Measurements from ENCODE around the gene GOSR2. TPM values are rescaled to one million over a fixed set of nuclear protein-coding genes. Genes with fewer than 3 reads are reported as not detected.

Gene GOSR2
- total RNA-seq, 1 experiment from 2014 or later = 34.5 TPM

- no peak for TF ChIP-seq CTCF (conservative IDR thresholded peaks at IDR 0.05)
- no peak for TF ChIP-seq EZH2 (IDR thresholded peaks at IDR 0.05; ENCODE audit: low read depth)
- Histone ChIP-seq H4K20me1 (ENCODE audit: insufficient read depth) (no peaks in the 10 kb centered on the region), H3K79me2 (ENCODE audit: low read depth) (no peaks in the 10 kb centered on the region), H3K9me2 (ENCODE audit: insufficient read depth) (no peaks in the 10 kb centered on the region), H3K4me2 (no peak overlapping the region), H3K9me3 (ENCODE audit: insufficient read depth, low read depth) (peaks cover 12% of the 10 kb centered on the region; the same call in 1 of the 2 replicates), H3K36me3 (ENCODE audit: low read depth) (no peaks in the 10 kb centered on the region), H3F3A (ENCODE audit: insufficient read depth, low read depth) (no peaks in the 10 kb centered on the region; the same call in 1 of the 2 replicates), H3K27ac (no peak overlapping the region), H2AFZ (no peak overlapping the region), H3K27me3 (ENCODE audit: insufficient read depth, low read depth) (0 out of 2 replicates have a peak, but pooled peaks cover 7% of the 10 kb centered on the region), H3K4me3 (no peak overlapping the region), H3K4me1 (replicated peaks; ENCODE audit: insufficient read depth) (no peaks in the 10 kb centered on the region)
- CTCF ChIA-PET = no interaction called here
- no TSS peak for BruUV-seq (replicated peaks)
- intact Hi-C loops (cut with micrococcal nuclease; ENCODE audit: unreplicated experiment) = no loop called here
- POLR2A ChIA-PET (ENCODE audit: unreplicated experiment) = no interaction called here
- DNase-seq = no peak
Observed at GRCh38 chr17:46960152-46960551, 37.2 kb downstream of the GOSR2 start.

- Histone ChIP-seq H3K9me2 (ENCODE audit: insufficient read depth) (no peaks in the 10 kb centered on the region), H3K9me3 (ENCODE audit: insufficient read depth, low read depth) (peaks cover 12% of the 10 kb centered on the region; the same call in 1 of the 2 replicates), H3K27me3 (ENCODE audit: insufficient read depth, low read depth) (peaks cover 29% of the 10 kb centered on the region), H3K27ac (no peak overlapping the region), H3F3A (ENCODE audit: insufficient read depth, low read depth) (no peaks in the 10 kb centered on the region; the same call in 1 of the 2 replicates), H3K4me1 (replicated peaks; ENCODE audit: insufficient read depth) (no peaks in the 10 kb centered on the region), H3K36me3 (ENCODE audit: low read depth) (no peaks in the 10 kb centered on the region), H3K4me3 (no peak overlapping the region), H3K79me2 (ENCODE audit: low read depth) (no peaks in the 10 kb centered on the region), H4K20me1 (ENCODE audit: insufficient read depth) (no peaks in the 10 kb centered on the region), H2AFZ (no peak overlapping the region), H3K4me2 (no peak overlapping the region)
- no TSS peak for BruUV-seq (replicated peaks)
- ChIA-PET CTCF (no interaction called here), POLR2A (ENCODE audit: unreplicated experiment) (no interaction called here)
- intact Hi-C loops (cut with micrococcal nuclease; ENCODE audit: unreplicated experiment) = no loop called here
- DNase-seq = no peak
- TF ChIP-seq EZH2 (IDR thresholded peaks at IDR 0.05; ENCODE audit: low read depth) (no peak), CTCF (conservative IDR thresholded peaks at IDR 0.05) (no peak)
Observed at GRCh38 chr17:46962374-46962790, 39.4 kb downstream of the GOSR2 start.

- H3K4me3 ChIP-seq = no peak overlapping the region
- no peaks in the 10 kb centered on the region for H3K4me1 ChIP-seq (replicated peaks; ENCODE audit: insufficient read depth)
- no peaks in the 10 kb centered on the region for H3K79me2 ChIP-seq (ENCODE audit: low read depth)
- no peaks in the 10 kb centered on the region for H4K20me1 ChIP-seq (ENCODE audit: insufficient read depth)
- TF ChIP-seq EZH2 (IDR thresholded peaks at IDR 0.05; ENCODE audit: low read depth) = no peak
- TF ChIP-seq CTCF (conservative IDR thresholded peaks at IDR 0.05) = no peak
- POLR2A ChIA-PET (ENCODE audit: unreplicated experiment) = no interaction called here
- H3K4me2 ChIP-seq = no peak overlapping the region
- intact Hi-C loops (cut with micrococcal nuclease; ENCODE audit: unreplicated experiment) = no loop called here
- CTCF ChIA-PET = no interaction called here
- BruUV-seq (replicated peaks) = no TSS peak
- H3K9me2 ChIP-seq (ENCODE audit: insufficient read depth) = no peaks in the 10 kb centered on the region
- H3K27me3 ChIP-seq (ENCODE audit: insufficient read depth, low read depth) = peaks cover 41% of the 10 kb centered on the region
- peaks cover 12% of the 10 kb centered on the region; the same call in 1 of the 2 replicates for H3K9me3 ChIP-seq (ENCODE audit: insufficient read depth, low read depth)
- H3K36me3 ChIP-seq (ENCODE audit: low read depth) = no peaks in the 10 kb centered on the region
- no peak for DNase-seq
- no peak overlapping the region for H2AFZ ChIP-seq
- no peaks in the 10 kb centered on the region; the same call in 1 of the 2 replicates for H3F3A ChIP-seq (ENCODE audit: insufficient read depth, low read depth)
- no peak overlapping the region for H3K27ac ChIP-seq
Observed at GRCh38 chr17:46963571-46963970, 40.6 kb downstream of the GOSR2 start.
